DOHH2 (cell line): ENCODE data around the gene EARS2.

Experiments used
- H3F3A ChIP-seq: fragments of 200-600 bp; sonication (generic), shearing (Covaris generic); 2 replicates; pipeline ENCODE4 v1.6.0; 2016; ENCODE audit warnings: antibody characterized with exemption, mild to moderate bottlenecking; ENCODE audit not compliant: control insufficient read depth, insufficient read depth
- H3K27ac ChIP-seq: fragments of 200-600 bp; sonication (generic); 2 replicates; pipeline ENCODE4 v1.5.1; 2014; ENCODE audit warnings: low read depth, mild to moderate bottlenecking, low read length, moderate library complexity
- H3K27me3 ChIP-seq: fragments of 200-600 bp; sonication (generic); 2 replicates; pipeline ENCODE4 v1.6.1; 2014; ENCODE audit warnings: mild to moderate bottlenecking, low read length, mixed read lengths; ENCODE audit not compliant: control insufficient read depth
- H3K36me3 ChIP-seq: fragments of 200-600 bp; sonication (generic); 2 replicates; pipeline ENCODE4 v1.6.1; 2014; ENCODE audit warnings: mild to moderate bottlenecking, low read length, moderate library complexity, mixed read lengths; ENCODE audit not compliant: control insufficient read depth
- H3K4me1 ChIP-seq: fragments of 200-600 bp; sonication (generic); 2 replicates; pipeline ENCODE4 v1.6.1; 2014; ENCODE audit warnings: mild to moderate bottlenecking, low read length, mixed read lengths; ENCODE audit not compliant: control insufficient read depth
- H3K4me2 ChIP-seq: fragments of 200-600 bp; sonication (generic); 2 replicates; pipeline ENCODE4 v1.6.0; 2014; ENCODE audit warnings: mild to moderate bottlenecking, low read length, moderate library complexity
- H3K4me3 ChIP-seq: fragments of 200-600 bp; sonication (generic); 2 replicates; pipeline ENCODE4 v1.5.1; 2014; ENCODE audit warnings: mild to moderate bottlenecking, low read length, mixed read lengths
- H3K79me2 ChIP-seq: fragments of 200-600 bp; sonication (generic); 2 replicates; pipeline ENCODE4 v1.6.1; 2014; ENCODE audit warnings: mild to moderate bottlenecking, low read length, mixed read lengths; ENCODE audit not compliant: control insufficient read depth
- H3K9me2 ChIP-seq: fragments of 200-600 bp; sonication (generic); replicated peaks from 2 replicates; pipeline ENCODE4 v1.6.1; 2014; ENCODE audit warnings: mild to moderate bottlenecking, low read length, mixed read lengths; ENCODE audit not compliant: control insufficient read depth
- H3K9me3 ChIP-seq: fragments of 200-600 bp; sonication (generic); 2 replicates; pipeline ENCODE4 v1.6.1; 2014; ENCODE audit warnings: antibody characterized with exemption, low read length, mixed read lengths; ENCODE audit not compliant: control insufficient read depth, insufficient read depth
- H4K20me1 ChIP-seq: fragments of 200-600 bp; sonication (generic); 2 replicates; pipeline ENCODE4 v1.6.0; 2014; ENCODE audit warnings: low read depth, mild to moderate bottlenecking, antibody characterized with exemption, low read length, moderate library complexity; ENCODE audit not compliant: control insufficient read depth, insufficient read depth
- CTCF ChIP-seq: fragments of 200-600 bp; sonication (generic); IDR thresholded peaks from one replicate; pipeline ENCODE4 v1.5.1; 2014; ENCODE audit warnings: antibody characterized with exemption, mild to moderate bottlenecking, low read depth, low read length; ENCODE audit not compliant: poor library complexity, severe bottlenecking
- EZH2phosphoT487 ChIP-seq: fragments of 200-600 bp; sonication (generic); IDR thresholded peaks from 2 replicates; pipeline ENCODE4 v1.6.1; 2017; ENCODE audit warnings: borderline replicate concordance, mild to moderate bottlenecking, antibody characterized with exemption, low read length, moderate library complexity, mixed read lengths

EARS2 gene

GRCh38 chr16:23538919-23539278 lies 18.3 kb downstream of the EARS2 start:
- Histone ChIP-seq H3K4me2 (no peak overlapping the region), H3K36me3 (peaks cover 58% of the 10 kb centered on the region), H3K4me1 (peaks cover 9% of the 10 kb centered on the region), H3K4me3 (no peak overlapping the region), H3K9me2 (no peaks in the 10 kb centered on the region), H4K20me1 (no peaks in the 10 kb centered on the region), H3K27ac (no peak overlapping the region), H3K27me3 (no peaks in the 10 kb centered on the region), H3K79me2 (no peaks in the 10 kb centered on the region), H3F3A (no peaks in the 10 kb centered on the region), H3K9me3 (no peaks in the 10 kb centered on the region)
- no peak for TF ChIP-seq CTCF
- TF ChIP-seq EZH2phosphoT487: no peak

DNA sequence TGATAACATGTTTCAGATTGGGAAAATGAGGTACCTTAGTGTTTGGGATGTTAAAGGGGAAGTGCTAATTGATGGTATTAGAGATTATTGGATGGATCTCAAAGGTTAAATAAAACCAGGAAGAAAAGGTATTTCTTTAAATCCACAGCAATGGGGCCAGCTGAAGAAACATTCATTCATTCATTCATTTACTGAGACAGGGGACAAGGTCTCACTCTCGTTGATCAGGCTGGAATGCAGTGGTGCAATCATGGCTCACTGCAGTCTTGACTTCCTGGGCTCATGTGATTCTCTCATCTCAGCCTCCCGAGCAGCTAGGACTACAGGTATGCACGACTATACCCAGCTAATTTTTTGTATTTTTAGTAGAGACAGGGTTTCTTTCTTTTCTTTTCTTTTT lies 19.8 kb downstream of the EARS2 start:
- H4K20me1 ChIP-seq: no peaks in the 10 kb centered on the region
- H3K9me2 ChIP-seq: no peaks in the 10 kb centered on the region
- H3K9me3 ChIP-seq: no peaks in the 10 kb centered on the region
- no peak for TF ChIP-seq CTCF
- TF ChIP-seq EZH2phosphoT487: no peak
- H3K27me3 ChIP-seq: no peaks in the 10 kb centered on the region
- H3K4me3 ChIP-seq: no peak overlapping the region
- H3K36me3 ChIP-seq: peaks cover 58% of the 10 kb centered on the region
- H3K27ac ChIP-seq: no peak overlapping the region
- H3K4me2 ChIP-seq: no peak overlapping the region
- no peaks in the 10 kb centered on the region for H3K79me2 ChIP-seq
- H3F3A ChIP-seq: no peaks in the 10 kb centered on the region
- H3K4me1 ChIP-seq: peaks cover 9% of the 10 kb centered on the region

GRCh38 chr16:23535901-23536300 lies 21.2 kb downstream of the EARS2 start:
- Histone ChIP-seq H3F3A (no peaks in the 10 kb centered on the region), H3K27ac (no peak overlapping the region), H3K79me2 (no peaks in the 10 kb centered on the region), H4K20me1 (no peaks in the 10 kb centered on the region), H3K27me3 (no peaks in the 10 kb centered on the region), H3K9me2 (no peaks in the 10 kb centered on the region), H3K4me3 (no peak overlapping the region), H3K36me3 (peaks cover 62% of the 10 kb centered on the region), H3K4me2 (no peak overlapping the region), H3K9me3 (no peaks in the 10 kb centered on the region), H3K4me1 (peaks cover 9% of the 10 kb centered on the region)
- TF ChIP-seq EZH2phosphoT487 (no peak), CTCF (no peak)
